ENCODE results near the gene ACTMAP.

Gene ACTMAP

DNA sequence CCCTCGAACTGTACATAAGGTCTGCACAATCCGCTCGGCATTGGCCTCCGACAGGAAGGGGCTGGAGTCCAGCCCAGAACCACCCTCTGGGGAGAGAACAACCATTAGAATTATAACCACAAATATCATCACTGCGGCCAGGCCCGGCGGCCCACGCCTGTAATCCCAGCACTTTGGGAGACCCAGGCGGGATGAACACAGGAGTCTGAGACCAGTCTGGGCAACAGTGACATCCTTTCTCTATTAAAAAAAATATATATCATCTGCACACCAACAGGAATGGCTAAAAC lies 45.0 kb downstream of the ACTMAP start:
- Histone ChIP-seq H3K4me1 (ENCODE audit: control insufficient read depth, insufficient read depth, low read length) (no peaks in the 10 kb centered on the region), H3K36me3 (ENCODE audit: control insufficient read depth in 2 of 2, insufficient read depth in 1 of 2, low read length in 2 of 2) (peaks cover 88 to 89% of the 10 kb centered on the region in 2 experiments), H3K4me3 (ENCODE audit: low read depth, low read length) (no peak overlapping the region), H3K27ac (ENCODE audit: extremely low read depth, low read depth, low read length) (no peak overlapping the region), H3K9me3 (ENCODE audit: control insufficient read depth, insufficient read depth, low read depth, low read length) (no peaks in the 10 kb centered on the region)
- TF ChIP-seq ZNF473 (tag by site-specific recombination; IDR thresholded peaks at IDR 0.05): no peak
- no peak for TF ChIP-seq ZFP41 (tag by site-specific recombination; IDR thresholded peaks at IDR 0.05; ENCODE audit: borderline replicate concordance)
- ChIA-PET CTCF (no interaction called here), POLR2A (interaction anchor here (1.9 kb wide), 1 partner anchor 11 kb away, joined by 8 read pairs; the partner anchor contains the start of genes COQ8B and ITPKC)

DNA sequence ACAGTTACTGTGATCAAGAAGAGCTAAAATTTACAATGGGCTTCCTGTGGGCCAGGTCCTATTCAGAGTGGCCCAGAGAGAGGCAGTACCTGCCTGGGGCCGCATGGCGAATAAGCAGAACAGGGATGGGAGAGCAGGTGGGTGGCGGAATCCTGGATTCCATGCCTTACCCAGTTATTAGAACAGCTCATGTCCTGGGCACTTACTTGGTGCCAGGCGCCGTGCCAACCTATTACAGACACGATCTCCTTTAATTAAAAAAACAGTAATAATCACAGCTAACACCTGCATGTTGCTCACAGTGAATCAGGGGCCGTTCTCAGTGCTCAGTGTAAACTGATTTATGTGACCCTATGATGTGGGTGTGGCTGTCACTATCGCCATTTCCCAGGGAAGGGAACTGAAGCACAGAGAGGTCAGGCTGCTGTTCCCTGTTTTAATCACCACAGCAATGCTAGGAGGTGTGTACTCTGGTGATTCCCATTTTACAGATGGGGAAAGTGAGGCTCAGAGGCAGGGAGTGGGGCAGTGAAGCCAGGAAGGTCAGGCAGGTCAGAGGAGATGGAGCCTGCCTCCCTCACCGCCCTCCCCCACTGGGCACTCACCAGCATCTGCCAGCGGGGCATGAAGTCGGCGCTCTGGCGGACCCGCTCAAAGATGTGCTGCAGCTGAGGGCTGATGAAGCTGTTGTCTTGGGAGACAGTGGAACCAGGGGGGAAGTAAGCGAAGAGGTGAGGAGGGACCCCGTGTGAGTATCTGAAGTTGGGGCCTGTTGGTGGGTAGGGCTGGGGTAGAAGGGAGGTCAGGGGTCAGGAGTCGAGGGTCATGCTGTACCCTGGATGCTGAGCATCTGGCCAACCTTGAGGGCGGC lies 45.6 kb downstream of the ACTMAP start:
- ChIA-PET CTCF (interaction anchor here (0.6 to 1.3 kb wide), 3 partner anchors 14 to 42 kb away, joined by 3 to 4 read pairs (median 4); partner anchors contain the start of gene NUMBL), POLR2A (interaction anchor here (0.5 to 1.9 kb wide), 7 partner anchors 12 to 96 kb away, joined by 3 to 8 read pairs (median 4); partner anchors contain the start of genes COQ8B, ITPKC, NUMBL and RAB4B)
- Histone ChIP-seq H3K4me1 (ENCODE audit: control insufficient read depth, insufficient read depth, low read length) (no peaks in the 10 kb centered on the region), H3K4me3 (ENCODE audit: low read depth, low read length) (no peak overlapping the region), H3K9me3 (ENCODE audit: control insufficient read depth, insufficient read depth, low read depth, low read length) (no peaks in the 10 kb centered on the region), H3K36me3 (ENCODE audit: control insufficient read depth in 2 of 2, insufficient read depth in 1 of 2, low read length in 2 of 2) (peaks cover 84 to 90% of the 10 kb centered on the region in 2 experiments), H3K27ac (ENCODE audit: extremely low read depth, low read depth, low read length) (no peak overlapping the region)
- TF ChIP-seq ZNF449 (tag by site-specific recombination; IDR thresholded peaks at IDR 0.05): no peak
- TF ChIP-seq, protein P1, sequence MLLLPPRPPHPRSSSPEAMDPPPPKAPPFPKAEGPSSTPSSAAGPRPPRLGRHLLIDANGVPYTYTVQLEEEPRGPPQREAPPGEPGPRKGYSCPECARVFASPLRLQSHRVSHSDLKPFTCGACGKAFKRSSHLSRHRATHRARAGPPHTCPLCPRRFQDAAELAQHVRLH (tag by site-specific recombination; IDR thresholded peaks at IDR 0.05): no peak
- TF ChIP-seq ZNF302 (tag by site-specific recombination; IDR thresholded peaks at IDR 0.05; ENCODE audit: low read depth): no peak
- no peak for TF ChIP-seq ZNF138 (tag by site-specific recombination; IDR thresholded peaks at IDR 0.05; ENCODE audit: borderline replicate concordance)
- no peak for TF ChIP-seq ZNF112 (tag by site-specific recombination; IDR thresholded peaks at IDR 0.05)
- TF ChIP-seq ZNF768 (tag by site-specific recombination; IDR thresholded peaks at IDR 0.05): 0 out of 2 replicates have a peak, but pooled peaks have one; percentile 31
- TF ChIP-seq KLF9 (tag by site-specific recombination; IDR thresholded peaks at IDR 0.05; ENCODE audit: low read depth): 0 out of 2 replicates have a peak, but pooled peaks have one; percentile 37
- no peak for TF ChIP-seq HOXA7 (CRISPR knock-in tag; IDR thresholded peaks at IDR 0.05; ENCODE audit: borderline replicate concordance)
- no peak for TF ChIP-seq ZNF639 (tag by site-specific recombination; IDR thresholded peaks at IDR 0.05)

- no peaks in the 10 kb centered on the region for H3K4me1 ChIP-seq (ENCODE audit: control insufficient read depth, insufficient read depth, low read length)
- ChIA-PET POLR2A (interaction anchor here (0.6 to 2.0 kb wide), 8 partner anchors 9 to 75 kb away, joined by 3 to 5 read pairs (median 4); partner anchors contain the start of genes ACTMAP, COQ8B, ITPKC and NUMBL), CTCF (interaction anchor here (0.6 to 2.6 kb wide), 5 partner anchors 13 to 184 kb away, joined by 3 to 17 read pairs (median 3); partner anchors contain the start of gene NUMBL)
- H3K36me3 ChIP-seq (ENCODE audit: control insufficient read depth in 2 of 2, insufficient read depth in 1 of 2, low read length in 2 of 2): peaks cover 68 to 79% of the 10 kb centered on the region in 2 experiments
- H3K9me3 ChIP-seq (ENCODE audit: control insufficient read depth, insufficient read depth, low read depth, low read length): no peaks in the 10 kb centered on the region
- no peak overlapping the region for H3K27ac ChIP-seq (ENCODE audit: extremely low read depth, low read depth, low read length)
- no peak overlapping the region for H3K4me3 ChIP-seq (ENCODE audit: low read depth, low read length)
- TF ChIP-seq ZNF521 (tag by site-specific recombination; IDR thresholded peaks at IDR 0.05) (peak; percentile 12; the same call in 1 of the 2 replicates), ZNF776 (tag by site-specific recombination; IDR thresholded peaks at IDR 0.05; ENCODE audit: borderline replicate concordance) (no peak), ZBTB8A (tag by site-specific recombination; IDR thresholded peaks at IDR 0.05) (no peak), ZNF114 (tag by site-specific recombination; IDR thresholded peaks at IDR 0.05) (no peak), ZNF248 (tag by site-specific recombination; IDR thresholded peaks at IDR 0.05) (0 out of 2 replicates have a peak, but pooled peaks have one; percentile 29), SP2 (tag by site-specific recombination; IDR thresholded peaks at IDR 0.05) (no peak)
Measured at GRCh38 chr19:40703029-40703755, 47.1 kb downstream of the ACTMAP start.
